Measurements from ENCODE around the gene AXIN2. TPM values are rescaled to one million over a fixed set of nuclear protein-coding genes. Genes with fewer than 3 reads are reported as not detected.

Gene AXIN2
- total RNA-seq: 6.5 and 9.9 TPM in 2 replicates

DNA sequence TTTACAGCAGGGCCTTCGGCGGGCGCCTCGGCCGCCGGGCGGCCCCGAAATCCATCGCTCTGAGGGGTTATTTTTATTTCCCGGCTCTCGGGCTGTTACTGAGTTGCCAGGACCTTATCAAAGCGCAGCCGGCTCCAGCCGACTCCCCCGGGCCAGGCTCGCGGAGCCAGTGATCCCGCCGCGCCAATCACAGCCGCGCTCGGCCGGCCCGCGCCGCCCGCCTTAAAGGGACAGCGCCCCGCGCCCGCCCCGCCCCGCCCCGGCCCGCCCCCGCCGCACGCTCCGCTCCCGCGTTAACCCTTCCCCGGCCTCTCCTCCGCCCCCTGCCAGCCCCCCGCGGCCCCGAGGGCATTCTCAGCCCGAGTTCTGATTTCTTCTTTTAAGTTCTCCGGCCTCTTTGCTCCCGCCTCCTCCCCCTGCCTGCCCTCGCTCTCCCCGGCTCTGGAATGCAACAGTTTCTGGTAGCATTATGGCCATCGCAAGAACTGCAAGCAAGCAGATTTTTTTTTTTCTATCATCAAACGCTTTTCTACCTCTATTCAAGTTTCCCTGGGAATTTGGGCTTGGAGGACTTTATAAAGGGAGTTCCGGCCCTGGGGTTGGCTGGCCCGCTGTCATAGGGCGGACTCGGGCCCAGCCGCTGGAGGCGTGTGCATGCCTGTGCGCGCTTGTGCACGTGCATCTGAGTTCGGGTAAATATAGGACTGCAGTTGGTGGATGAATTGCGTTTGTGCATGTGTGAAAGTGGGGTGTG is at the start of gene AXIN2:
Gene AXIN2, minus strand, starts transcription at position 197 of the 754 bp plus-strand sequence. CDS start 3,028 bp downstream, outside the sequence.

